Transverse colon (tissue), 4 donors: ENCODE results near the gene LEKR1. TPM values are rescaled to one million over a fixed set of nuclear protein-coding genes. Genes with fewer than 3 reads are reported as not detected.
"Not testable (repeated sequence)": the region's sequence is repeated elsewhere in the genome, so short reads cannot be mapped to it uniquely, and the experiment has no call there.

Experiments
- DNase-seq: peaks from one replicate; pipeline ENCODE4 v3.0.0-alpha.2; 2019
- H3K27ac ChIP-seq, 4 donors: fragments of 200-600 bp; sonication (generic); 2 replicates each; pipeline ENCODE4 v1.5.1; 2016 to 2018; ENCODE audit warnings: inconsistent platforms in 4 of 4
- H3K27me3 ChIP-seq: fragments of 200-600 bp; sonication (generic); 2 replicates; pipeline ENCODE4 v1.5.1; 2017; ENCODE audit warnings: inconsistent platforms
- H3K36me3 ChIP-seq, 4 donors: fragments of 200-600 bp; sonication (generic); 2 replicates each; pipeline ENCODE4 v1.5.1; 2017 to 2019; ENCODE audit warnings: inconsistent platforms in 4 of 4
- H3K4me1 ChIP-seq, 4 donors: fragments of 200-600 bp; sonication (generic); 2 replicates each; pipeline ENCODE4 v1.5.1; 2017 to 2020; ENCODE audit warnings: inconsistent platforms in 4 of 4
- H3K4me3 ChIP-seq, 4 donors: fragments of 200-600 bp; sonication (generic); 1 replicate in 1 of 4; 2 replicates in 3 of 4; pipeline versions ENCODE4 v1.5.1 to v1.6.1; 2017 to 2019; ENCODE audit warnings: inconsistent platforms in 4 of 4
- H3K9me3 ChIP-seq, 2 donors: fragments of 200-600 bp; sonication (generic); 2 replicates each; pipeline ENCODE4 v1.5.1; 2017 to 2019; ENCODE audit warnings: inconsistent platforms in 2 of 2
- EP300 ChIP-seq: sonication (generic); formaldehyde crosslinking; IDR thresholded peaks from one replicate; pipeline ENCODE4 v1.6.1; 2017; ENCODE audit warnings: antibody characterized with exemption, low read depth
- POLR2A ChIP-seq: fragments of 450-650 bp; IDR thresholded peaks from one replicate; pipeline ENCODE4 v1.6.1; 2016; ENCODE audit warnings: antibody characterized with exemption, mild to moderate bottlenecking, moderate library complexity
- POLR2AphosphoS5 ChIP-seq, 3 donors: sonication (generic); formaldehyde crosslinking; IDR thresholded peaks; one replicate each; pipeline ENCODE4 v1.6.1; 2016; ENCODE audit warnings: antibody characterized with exemption in 3 of 3
- WGBS, 2 donors: methylation state at CpG; one replicate each; pipeline ENCODE4 v1.1.5; 2018; ENCODE audit warnings: low coverage in 1 of 2; 5-methylcytosine and 5-hydroxymethylcytosine counted together
- in situ Hi-C, 4 donors: fragments of 200-750 bp; cut with MboI; loops; one replicate each; pipeline versions ENCODE4 v1.15.0 to v1.15.1; 2017; ENCODE audit warnings: low sequenced_read_pairs in 3 of 4, low pct_ligation_motif_present in 1 of 4, low pct_unique_long_range_greater_than_20kb in 1 of 4
- intact Hi-C: fragments of 100-400 bp; cut with DNase I; formaldehyde crosslinking; loops from one replicate; pipeline ENCODE4 v1.15.1; 2023; ENCODE audit warnings: low total_unique reads
- total RNA-seq, 4 donors: library from RNA; depleted of rRNA; stranded (reverse); fragments of >200 nt; gene quantifications; one replicate each; pipeline ENCODE4 v1.1.0, GENCODE V29; 2016
- TF ChIP-seq, protein P1 (sequence below), 5 experiments: fragments of 200-600 bp in 3 of 5; fragments of 450-650 bp in 2 of 5; sonication (generic) in 3 of 5; IDR thresholded peaks; 1 replicate in 2 of 5; 2 replicates in 3 of 5; pipeline ENCODE4 v1.5.1; 2016 to 2017; ENCODE audit warnings: antibody characterized with exemption in 5 of 5, inconsistent platforms in 3 of 5, mild to moderate bottlenecking in 2 of 5, moderate library complexity in 1 of 5

Gene LEKR1
- total RNA-seq, 4 donors from 2014 or later, result 0.40 to 3.3 (median 0.96) TPM; not detected in 1

DNA sequence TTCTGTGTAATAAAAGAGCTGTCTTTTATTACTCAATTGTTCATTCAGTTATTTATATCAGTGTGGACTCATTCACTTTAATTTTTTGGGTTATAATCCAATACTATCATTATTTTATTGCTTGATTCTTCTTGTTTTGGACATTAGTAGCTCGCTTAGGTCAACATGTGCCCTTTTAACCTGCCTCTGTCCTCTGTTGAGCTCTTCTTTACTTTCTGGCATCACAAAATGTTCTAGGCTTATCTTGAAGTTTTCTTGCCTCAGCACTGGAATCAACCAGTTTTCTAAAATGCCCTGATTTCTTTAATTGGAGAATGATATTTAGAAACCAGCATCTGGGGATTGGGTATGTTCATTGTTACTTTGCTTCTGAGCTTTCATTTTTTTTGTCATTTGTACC, 82.2 kb downstream of the LEKR1 start:
- H3K4me1 ChIP-seq, result no peaks in the 10 kb centered on the region
- H3K4me3 ChIP-seq, result no peak overlapping the region
- no peak for DNase-seq
- 85 to 100% methylated on average over 1 of the region's 1 CpG for whole genome bisulfite sequencing, 2 donors
- intact Hi-C loops (no loop called here), in situ Hi-C loops (no loop called here)
- TF ChIP-seq POLR2A (no peak), POLR2AphosphoS5 (IDR thresholded peaks at IDR 0.05) (no peak), EP300 (no peak)
- TF ChIP-seq, protein P1, sequence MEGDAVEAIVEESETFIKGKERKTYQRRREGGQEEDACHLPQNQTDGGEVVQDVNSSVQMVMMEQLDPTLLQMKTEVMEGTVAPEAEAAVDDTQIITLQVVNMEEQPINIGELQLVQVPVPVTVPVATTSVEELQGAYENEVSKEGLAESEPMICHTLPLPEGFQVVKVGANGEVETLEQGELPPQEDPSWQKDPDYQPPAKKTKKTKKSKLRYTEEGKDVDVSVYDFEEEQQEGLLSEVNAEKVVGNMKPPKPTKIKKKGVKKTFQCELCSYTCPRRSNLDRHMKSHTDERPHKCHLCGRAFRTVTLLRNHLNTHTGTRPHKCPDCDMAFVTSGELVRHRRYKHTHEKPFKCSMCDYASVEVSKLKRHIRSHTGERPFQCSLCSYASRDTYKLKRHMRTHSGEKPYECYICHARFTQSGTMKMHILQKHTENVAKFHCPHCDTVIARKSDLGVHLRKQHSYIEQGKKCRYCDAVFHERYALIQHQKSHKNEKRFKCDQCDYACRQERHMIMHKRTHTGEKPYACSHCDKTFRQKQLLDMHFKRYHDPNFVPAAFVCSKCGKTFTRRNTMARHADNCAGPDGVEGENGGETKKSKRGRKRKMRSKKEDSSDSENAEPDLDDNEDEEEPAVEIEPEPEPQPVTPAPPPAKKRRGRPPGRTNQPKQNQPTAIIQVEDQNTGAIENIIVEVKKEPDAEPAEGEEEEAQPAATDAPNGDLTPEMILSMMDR (IDR thresholded peaks at IDR 0.05), result no peak
- H3K27ac ChIP-seq, result no peak overlapping the region
- H3K27me3 ChIP-seq, result no peaks in the 10 kb centered on the region
- no peaks in the 10 kb centered on the region for H3K36me3 ChIP-seq
- no peaks in the 10 kb centered on the region for H3K9me3 ChIP-seq

DNA sequence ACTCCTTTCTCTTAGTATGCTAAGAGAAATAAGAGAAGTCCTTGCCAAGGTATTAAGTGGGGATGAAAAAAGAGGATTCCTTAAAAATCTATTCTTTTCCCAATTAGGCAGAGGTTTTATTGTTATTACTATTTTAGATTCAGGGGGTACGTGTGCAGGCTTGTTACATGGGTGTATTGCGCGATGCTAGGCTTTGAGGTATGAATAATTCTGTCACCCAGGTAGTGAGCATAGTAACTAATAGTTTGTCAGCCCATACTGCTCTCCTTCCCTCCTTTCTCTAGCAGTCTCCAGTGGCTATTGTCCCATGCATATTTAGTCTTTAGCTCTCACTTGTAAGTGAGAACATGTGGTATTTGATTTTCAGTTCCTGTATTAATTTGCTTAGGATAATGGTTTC, 83.9 kb downstream of the LEKR1 start:
- no peak for DNase-seq
- Histone ChIP-seq H3K27me3 (no peaks in the 10 kb centered on the region), H3K4me1 (no peaks in the 10 kb centered on the region), H3K9me3 (no peaks in the 10 kb centered on the region), H3K36me3 (no peaks in the 10 kb centered on the region), H3K4me3 (no peak overlapping the region), H3K27ac (no peak overlapping the region)
- 94 to 100% methylated on average over 1 to 3 of the region's 3 CpGs for WGBS, 2 donors
- intact Hi-C loops (no loop called here), in situ Hi-C loops (no loop called here)
- TF ChIP-seq EP300 (no peak), POLR2A (no peak), POLR2AphosphoS5 (IDR thresholded peaks at IDR 0.05) (no peak)
- TF ChIP-seq, protein P1 (IDR thresholded peaks at IDR 0.05), result no peak

DNA sequence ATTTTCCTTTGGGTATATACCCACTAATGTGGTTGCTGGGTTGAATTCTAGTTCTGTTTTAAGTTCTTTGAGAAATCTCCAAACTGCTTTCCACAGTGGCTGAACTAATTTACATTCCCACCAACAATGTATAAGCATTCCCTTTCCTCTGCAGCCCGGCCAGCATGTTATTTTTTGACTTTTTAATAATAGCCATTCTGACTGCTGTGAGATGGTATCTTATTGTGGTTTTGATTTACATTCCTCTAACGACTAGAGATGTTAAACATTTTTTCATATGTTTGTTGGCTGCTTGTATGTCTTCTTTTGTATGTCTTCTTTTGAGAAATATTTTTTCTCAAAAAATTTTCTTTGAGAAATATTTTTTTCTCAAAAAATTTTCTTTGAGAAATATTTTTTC, 84.7 kb downstream of the LEKR1 start:
- H3K4me1 ChIP-seq, H3K27ac ChIP-seq, H3K9me3 ChIP-seq, intact Hi-C loops, in situ Hi-C loops, H3K36me3 ChIP-seq, DNase-seq, H3K27me3 ChIP-seq, H3K4me3 ChIP-seq: not testable (repeated sequence)
- WGBS, 2 donors, result 31 to 56% methylated on average over 2 of the region's 2 CpGs

DNA sequence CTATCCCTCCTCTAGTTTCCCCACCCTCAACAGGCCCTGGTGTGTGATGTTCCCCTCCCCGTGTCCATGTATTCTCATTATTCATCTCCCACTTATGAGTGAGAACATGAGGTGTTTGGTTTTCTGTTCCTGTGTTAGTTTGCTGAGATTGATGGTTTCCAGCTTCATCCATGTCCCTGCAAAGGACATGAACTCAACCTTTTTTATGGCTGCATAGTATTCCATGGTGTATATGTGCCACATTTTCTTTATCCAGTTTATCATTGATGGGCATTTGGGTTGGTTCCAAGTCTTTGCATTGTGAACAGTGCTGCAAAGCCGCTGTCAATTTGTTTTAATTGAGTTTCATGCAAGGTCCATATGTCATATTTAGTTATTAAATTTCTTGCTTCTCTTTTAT, 88.1 kb downstream of the LEKR1 start:
- H3K36me3 ChIP-seq, H3K9me3 ChIP-seq, intact Hi-C loops, H3K4me3 ChIP-seq, H3K27me3 ChIP-seq, H3K27ac ChIP-seq, H3K4me1 ChIP-seq, in situ Hi-C loops, DNase-seq: not testable (repeated sequence)
- 95 to 96% methylated on average over 2 of the region's 2 CpGs for WGBS, 2 donors

DNA sequence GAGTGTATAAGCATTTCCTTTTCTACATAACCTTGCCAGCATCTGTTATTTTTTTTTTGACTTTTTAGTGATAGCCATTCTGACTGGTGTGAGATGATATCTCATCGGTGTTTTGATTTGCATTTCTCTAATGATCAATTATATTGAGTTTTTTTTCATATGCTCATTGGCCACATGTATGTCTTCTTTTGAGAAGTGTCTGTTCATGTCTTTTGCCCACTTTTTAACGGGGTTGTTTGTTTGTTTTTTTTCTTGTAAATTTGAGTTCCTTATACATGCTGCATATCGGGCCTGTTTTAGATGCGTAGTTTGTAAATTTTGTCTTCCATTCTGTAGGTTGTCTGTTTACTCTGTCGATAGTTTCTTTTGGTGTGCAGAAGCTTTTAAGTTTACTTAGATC, 89.2 kb downstream of the LEKR1 start:
- no peak overlapping the region for H3K27ac ChIP-seq
- 90% methylated on average over 5 of the region's 5 CpGs for WGBS, 2 donors
- H3K36me3 ChIP-seq, result no peaks in the 10 kb centered on the region
- H3K27me3 ChIP-seq, result no peaks in the 10 kb centered on the region
- no peak for DNase-seq
- in situ Hi-C loops (no loop called here), intact Hi-C loops (no loop called here)
- H3K4me3 ChIP-seq, result no peak overlapping the region
- no peaks in the 10 kb centered on the region for H3K9me3 ChIP-seq
- TF ChIP-seq EP300 (no peak), POLR2A (no peak), POLR2AphosphoS5 (IDR thresholded peaks at IDR 0.05) (no peak)
- TF ChIP-seq, protein P1 (IDR thresholded peaks at IDR 0.05), result no peak
- no peaks in the 10 kb centered on the region for H3K4me1 ChIP-seq
